NOMO-1 (cell line): Measurements from ENCODE around the gene SAMD15.
A peak's percentile ranks its signal among the peaks of the same experiment; 100 is the strongest.
"Not testable (repeated sequence)": the region's sequence is repeated elsewhere in the genome, so short reads cannot be mapped to it uniquely, and the experiment has no call there.

Source experiments
- DNase-seq, 2 experiments: peaks; one replicate each; lab custom pipeline; 2025; ENCODE audit not compliant: unreplicated experiment in 2 of 2; lab: John Stamatoyannopoulos, UW

The SAMD15 gene

GRCh38 chr14:77375164-77375950 lies 1.8 kb upstream of the SAMD15 start:
- peak; percentile 35 to 60 for DNase-seq

DNA sequence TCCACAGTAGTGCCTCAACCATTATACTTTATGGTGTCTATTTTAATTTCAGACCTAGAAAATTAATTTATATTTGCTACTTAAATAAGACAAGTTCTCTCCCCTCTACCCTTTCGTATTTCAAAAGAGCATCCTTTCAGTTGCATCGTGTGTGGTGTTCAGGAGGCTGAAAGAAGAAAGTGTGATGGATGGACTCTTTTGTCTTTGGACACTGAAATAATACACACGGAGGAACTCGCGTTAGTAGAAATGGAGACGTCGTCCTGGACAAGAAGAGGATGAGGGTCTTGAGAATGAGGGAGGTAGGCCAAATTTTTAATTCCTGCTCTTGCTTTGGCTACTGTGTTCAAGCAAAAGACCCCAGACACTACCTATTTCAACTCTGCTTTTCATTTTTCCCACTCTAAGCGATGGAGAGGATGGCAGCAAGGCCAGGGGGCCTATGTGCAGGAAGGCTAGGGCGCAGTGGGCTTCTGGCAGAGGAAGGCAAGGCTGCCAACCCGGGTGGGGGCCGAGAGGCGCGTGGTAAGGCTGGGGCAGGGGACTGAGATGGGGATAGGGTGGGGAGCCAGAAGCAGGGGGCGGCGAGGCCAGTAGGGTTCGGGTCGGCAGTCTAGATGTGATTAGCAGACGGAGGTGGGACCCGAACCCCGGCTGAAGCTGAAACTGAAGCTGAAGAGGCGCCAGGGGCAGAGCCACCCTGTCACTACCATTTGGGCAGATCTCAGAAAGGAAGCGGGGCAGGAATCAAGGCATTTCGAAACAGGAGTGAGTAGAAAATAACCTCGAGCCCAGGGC lies 1.0 kb upstream of the SAMD15 start:
- DNase-seq: peak; percentile 26 to 36

- DNase-seq: no peak
Observed at GRCh38 chr14:77377502-77377844, 294 bp downstream of the SAMD15 start.

DNA sequence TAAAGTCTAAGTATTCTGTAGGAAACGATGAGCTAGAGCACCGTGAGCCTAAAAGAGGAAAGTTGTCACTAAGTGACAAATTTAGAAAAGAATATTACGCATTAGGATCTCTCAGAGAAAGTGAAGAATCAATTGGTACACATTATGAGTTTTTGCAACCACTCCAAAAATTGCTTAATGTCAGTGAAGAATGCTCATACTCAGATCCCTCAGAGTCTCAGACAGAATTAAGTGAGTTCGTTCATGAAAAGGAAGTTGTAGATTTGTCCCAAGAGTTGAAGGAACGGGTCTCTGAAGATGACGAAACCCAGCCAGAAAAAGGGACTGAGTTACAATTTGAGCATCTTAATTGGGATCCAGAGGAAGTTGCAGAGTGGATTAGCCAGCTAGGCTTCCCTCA lies 1.5 kb downstream of the SAMD15 start:
- peak; percentile 29 to 79 for DNase-seq

DNA sequence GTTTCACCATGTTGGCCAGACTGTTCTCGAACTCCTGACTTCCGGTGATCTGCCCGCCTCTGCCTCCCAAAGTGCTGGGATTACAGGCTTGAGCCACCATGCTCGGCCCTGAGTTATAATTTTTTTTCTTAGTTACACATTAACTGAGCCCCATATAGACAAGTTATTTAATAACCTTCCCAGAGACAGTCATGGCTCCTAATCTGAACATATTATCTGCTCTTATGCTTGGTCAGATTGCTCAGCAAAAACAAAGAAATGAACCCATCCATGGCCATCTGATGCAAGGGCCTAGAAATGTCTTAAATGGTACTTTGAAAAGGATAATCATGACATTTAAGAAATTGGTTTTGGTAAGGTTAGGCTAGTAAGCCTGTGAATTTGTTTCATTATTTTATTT lies 13.0 kb downstream of the SAMD15 start:
- DNase-seq: no peak

GRCh38 chr14:77400216-77400615 lies 23.0 kb downstream of the SAMD15 start:
- no peak for DNase-seq

DNA sequence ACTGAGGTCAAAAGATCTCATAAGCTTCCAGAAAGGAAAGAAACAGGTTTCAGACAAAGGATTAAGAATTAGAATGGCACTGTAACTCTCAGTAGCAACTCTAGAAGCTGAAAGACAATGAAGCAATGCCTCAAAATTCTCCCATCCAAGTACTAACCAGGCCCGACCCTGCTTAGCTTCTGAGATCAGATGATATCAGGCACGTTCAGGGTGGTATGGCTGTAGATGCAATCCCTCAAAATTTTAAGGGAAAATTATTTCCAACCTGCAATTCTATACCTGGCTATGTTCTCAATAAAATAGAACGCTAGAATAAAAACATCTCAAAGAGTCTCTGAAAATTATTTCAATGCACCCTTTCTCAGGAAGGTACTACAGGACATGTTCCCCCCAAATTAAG lies 26.6 kb downstream of the SAMD15 start:
- no peak for DNase-seq

GRCh38 chr14:77406086-77406485 lies 28.9 kb downstream of the SAMD15 start:
- DNase-seq: no peak

DNA sequence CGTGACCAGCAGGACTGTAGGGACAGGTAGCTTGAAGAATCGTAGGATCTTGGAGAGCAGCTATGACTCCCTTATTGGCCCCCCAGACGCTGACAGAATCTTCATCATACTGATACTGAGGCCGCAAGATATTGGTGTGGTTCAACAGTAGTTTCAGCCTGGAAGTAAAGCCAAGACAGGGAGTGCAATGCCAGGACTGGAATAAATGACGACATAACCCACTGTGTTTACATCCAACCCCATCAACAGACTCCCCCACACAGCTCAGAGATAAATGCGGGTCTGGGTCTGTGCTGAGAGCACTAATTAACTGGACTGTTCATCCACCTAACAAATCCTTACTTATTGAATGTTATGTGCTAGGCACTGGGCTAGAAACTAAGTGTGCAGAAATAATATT lies 29.5 kb downstream of the SAMD15 start:
- DNase-seq: peak; percentile 63 to 67

DNA sequence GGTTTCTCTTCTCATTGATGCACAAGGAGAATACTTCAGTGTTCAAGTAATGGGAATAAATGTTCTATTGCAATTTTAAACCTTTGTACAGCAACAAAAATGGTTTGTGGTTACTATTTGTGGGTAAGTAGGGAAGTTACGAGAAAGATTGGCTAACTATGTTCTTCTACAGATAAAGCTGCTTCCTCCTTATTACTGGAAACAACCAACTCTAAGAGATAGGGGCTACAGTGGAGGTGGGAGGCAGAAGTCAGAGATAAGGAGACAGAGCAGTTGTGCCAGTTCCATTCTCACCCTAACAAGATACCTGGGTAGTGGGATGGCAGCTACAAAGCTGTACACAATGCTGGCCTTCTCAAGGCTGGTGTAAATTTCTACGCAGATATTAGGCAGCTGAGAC lies 30.0 kb downstream of the SAMD15 start:
- DNase-seq: peak; percentile 69 to 93

DNA sequence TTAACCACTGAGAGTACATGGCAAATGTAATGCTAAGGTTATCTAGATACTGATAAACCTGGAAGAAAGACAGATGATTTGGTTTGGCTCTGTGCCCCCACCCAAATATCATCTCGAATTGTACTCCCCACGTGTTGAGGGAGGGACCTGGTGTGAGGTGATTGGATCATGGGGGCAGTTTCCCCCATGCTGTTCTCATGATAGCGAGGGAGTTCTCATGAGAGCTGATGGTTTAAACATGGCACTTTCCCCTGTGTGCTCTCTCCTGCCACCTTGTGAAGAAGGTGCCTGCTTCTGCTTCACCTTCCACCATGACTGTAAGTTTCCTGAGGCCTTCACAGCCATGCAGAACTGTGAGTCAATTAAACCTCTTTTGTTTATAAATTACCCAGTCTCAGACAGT lies 32.0 kb downstream of the SAMD15 start:
- DNase-seq: no peak

DNA sequence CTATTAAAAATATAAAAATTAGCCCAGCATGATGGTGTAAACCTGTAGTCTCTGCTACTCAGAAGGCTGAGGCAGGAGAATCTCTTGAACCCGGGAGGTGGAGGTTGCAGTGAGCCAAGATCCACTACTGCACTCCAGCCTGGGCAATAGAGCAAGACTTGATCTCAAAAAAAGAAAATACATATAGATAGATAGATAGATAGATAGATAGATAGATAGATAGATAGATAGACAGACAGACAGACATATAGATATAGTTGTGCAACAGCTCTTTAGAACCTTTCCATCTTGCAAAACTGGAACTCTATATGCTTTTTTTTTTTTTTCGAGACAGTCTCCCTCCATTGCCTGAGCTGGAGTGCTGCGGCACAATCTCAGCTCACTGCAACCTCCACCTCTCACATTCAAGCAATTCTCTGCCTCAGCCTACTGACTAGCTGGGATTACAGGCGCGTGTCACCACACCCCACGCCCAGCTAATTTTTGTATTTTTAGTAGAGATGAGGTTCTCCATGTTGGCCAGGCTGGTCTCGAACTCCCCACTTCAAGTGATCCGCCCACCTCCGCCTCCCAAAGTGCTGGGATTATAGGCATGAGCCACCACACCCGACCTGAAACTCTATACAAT lies 38.3 kb downstream of the SAMD15 start:
- DNase-seq: not testable (repeated sequence)

GRCh38 chr14:77416098-77416497 lies 38.9 kb downstream of the SAMD15 start:
- DNase-seq: not testable (repeated sequence)

GRCh38 chr14:77416836-77417235 lies 39.7 kb downstream of the SAMD15 start:
- DNase-seq: peak in 1 of 2 experiments; percentile 22

- no peak for DNase-seq
Observed at GRCh38 chr14:77421201-77421600, 44.0 kb downstream of the SAMD15 start.

DNA sequence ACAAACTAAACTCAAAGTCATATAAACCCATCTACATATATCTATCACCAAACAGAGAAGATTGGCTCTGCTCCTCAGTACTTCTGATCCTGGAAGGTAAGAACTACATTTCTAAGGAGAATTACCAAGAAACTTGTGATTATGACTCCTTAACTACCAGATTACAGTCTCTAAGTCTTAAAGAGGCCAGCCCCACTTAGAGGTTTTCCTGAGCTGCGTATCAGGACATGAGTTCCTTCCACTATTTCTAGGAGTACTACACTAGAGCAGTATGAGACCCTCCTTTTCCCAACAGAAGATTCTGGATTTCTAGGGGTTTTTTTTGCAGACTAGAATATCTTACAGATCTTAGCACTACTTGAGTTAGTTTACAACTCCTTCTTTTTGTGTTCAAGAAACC lies 46.2 kb downstream of the SAMD15 start, which contains the start of gene NOXRED1:
Gene NOXRED1 (minus strand): TSS at position 101 of the 400 bp plus-strand sequence. CDS start 634 bp downstream, outside the sequence.
- DNase-seq: no peak

DNA sequence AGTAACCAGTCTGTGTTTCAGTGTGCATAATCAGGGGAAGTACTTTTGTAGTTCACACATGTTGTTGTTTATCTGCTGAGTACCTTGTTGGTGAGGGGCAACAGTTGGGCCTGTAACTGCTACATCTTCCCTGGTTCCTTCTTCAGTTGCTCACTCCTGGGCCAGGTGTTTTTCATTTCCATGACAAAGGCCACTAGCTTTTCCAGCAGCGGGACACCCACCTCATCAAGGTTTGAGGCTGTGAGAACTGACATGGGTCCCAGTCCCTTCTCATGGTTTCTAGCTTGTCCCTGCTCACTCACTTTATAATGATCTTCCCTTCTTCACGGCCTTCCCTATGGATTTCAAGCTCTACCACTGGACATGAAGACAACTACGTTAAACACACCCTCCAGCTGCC lies 47.7 kb downstream of the SAMD15 start:
- no peak for DNase-seq

DNA sequence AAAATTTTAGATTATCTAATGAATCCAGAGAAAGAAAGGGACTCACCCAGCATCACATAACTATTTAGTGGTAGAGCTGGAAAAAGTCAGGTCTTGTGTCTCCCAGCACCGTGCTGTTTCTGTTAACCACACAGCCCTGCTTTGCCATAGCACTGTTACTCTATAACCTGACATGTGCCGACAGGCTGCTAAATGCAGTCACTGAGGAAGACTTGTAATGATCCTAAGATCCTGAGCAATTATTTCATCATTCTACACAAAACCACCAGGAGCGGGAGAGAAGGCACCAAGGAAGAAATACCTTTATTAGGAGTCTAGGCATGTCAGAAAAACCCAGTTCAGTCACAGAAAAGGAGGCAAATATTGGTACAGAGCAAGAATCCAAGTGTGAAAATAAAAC lies 49.2 kb downstream of the SAMD15 start:
- no peak for DNase-seq

- no peak for DNase-seq
Observed at GRCh38 chr14:77436042-77436441, 58.9 kb downstream of the SAMD15 start.

DNA sequence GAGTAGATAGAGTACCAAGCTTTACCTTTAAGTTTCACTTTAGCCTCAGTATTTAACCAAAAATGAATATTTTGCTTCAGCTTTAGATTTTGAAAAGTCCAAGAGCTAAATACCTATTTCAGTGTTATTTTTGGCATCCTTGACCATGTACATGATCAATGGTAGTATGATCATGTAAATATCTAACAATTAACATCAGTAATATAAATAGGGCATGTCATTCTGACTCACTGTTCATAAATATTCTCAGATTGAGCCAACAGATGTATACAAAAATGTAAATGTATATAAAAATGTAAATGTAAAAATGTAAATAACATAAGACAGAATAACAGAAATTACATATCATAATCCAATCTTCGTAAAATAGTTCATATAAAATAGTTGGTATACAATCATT lies 61.4 kb downstream of the SAMD15 start:
- no peak for DNase-seq

GRCh38 chr14:77439861-77440260 lies 62.7 kb downstream of the SAMD15 start:
- DNase-seq: no peak
